HFF-Myc (cell line): Measurements from ENCODE around the gene SUSD6.

Experiments used
- DNase-seq: peaks from one replicate; pipeline ENCODE4 v3.0.0-alpha.2; 2011; ENCODE audit warnings: low read depth; ENCODE audit errors: extremely low read depth
- H3K4me3 ChIP-seq: replicated peaks from 2 replicates; pipeline ENCODE4 v1.5.1; 2011; ENCODE audit warnings: low read depth, mild to moderate bottlenecking, control low read depth, low read length
- CTCF ChIP-seq: IDR thresholded peaks from 2 replicates; pipeline ENCODE4 v1.5.1; 2012; ENCODE audit warnings: mild to moderate bottlenecking, low read depth, low read length, control low read depth; ENCODE audit errors: missing control alignments

The SUSD6 gene

GRCh38 chr14:69605738-69606137 is 5.7 kb upstream of the SUSD6 start:
- H3K4me3 ChIP-seq: no peak overlapping the region
- no peak for DNase-seq
- no peak for TF ChIP-seq CTCF

GRCh38 chr14:69606258-69607184 is 4.9 kb upstream of the SUSD6 start:
- TF ChIP-seq CTCF: no peak
- no peak for DNase-seq
- H3K4me3 ChIP-seq: no peak overlapping the region

- no peak for DNase-seq
- peak overlapping the region; percentile 51 for H3K4me3 ChIP-seq
- no peak for TF ChIP-seq CTCF
These were observed 1.1 kb upstream of the SUSD6 start for GRCh38 chr14:69610020-69610873.

GRCh38 chr14:69610874-69611171 is 573 bp upstream of the SUSD6 start:
- peak overlapping the region; percentile 51 for H3K4me3 ChIP-seq
- no peak for DNase-seq
- TF ChIP-seq CTCF: no peak

- H3K4me3 ChIP-seq: peak overlapping the region; percentile 86
- DNase-seq: no peak
- TF ChIP-seq CTCF: no peak
These were observed 802 bp downstream of the SUSD6 start for GRCh38 chr14:69612014-69612782.

- TF ChIP-seq CTCF: no peak
- no peak for DNase-seq
These were observed 1.4 kb downstream of the SUSD6 start for GRCh38 chr14:69612783-69613130.

More at GRCh38 chr14:69612783-69613130, 1.4 kb downstream of the SUSD6 start:
- H3K4me3 ChIP-seq: peak overlapping the region; percentile 86
